Ramos (cell line): ENCODE results near the gene LBH.

Experiments used
- in situ Hi-C: fragments of 300-500 bp; cut with MboI; formaldehyde crosslinking; loops from one replicate; pipeline ENCODE4 v1.14.3; 2022; ENCODE audit warnings: low sequenced_read_pairs; ENCODE audit not compliant: unreplicated experiment

LBH gene

DNA sequence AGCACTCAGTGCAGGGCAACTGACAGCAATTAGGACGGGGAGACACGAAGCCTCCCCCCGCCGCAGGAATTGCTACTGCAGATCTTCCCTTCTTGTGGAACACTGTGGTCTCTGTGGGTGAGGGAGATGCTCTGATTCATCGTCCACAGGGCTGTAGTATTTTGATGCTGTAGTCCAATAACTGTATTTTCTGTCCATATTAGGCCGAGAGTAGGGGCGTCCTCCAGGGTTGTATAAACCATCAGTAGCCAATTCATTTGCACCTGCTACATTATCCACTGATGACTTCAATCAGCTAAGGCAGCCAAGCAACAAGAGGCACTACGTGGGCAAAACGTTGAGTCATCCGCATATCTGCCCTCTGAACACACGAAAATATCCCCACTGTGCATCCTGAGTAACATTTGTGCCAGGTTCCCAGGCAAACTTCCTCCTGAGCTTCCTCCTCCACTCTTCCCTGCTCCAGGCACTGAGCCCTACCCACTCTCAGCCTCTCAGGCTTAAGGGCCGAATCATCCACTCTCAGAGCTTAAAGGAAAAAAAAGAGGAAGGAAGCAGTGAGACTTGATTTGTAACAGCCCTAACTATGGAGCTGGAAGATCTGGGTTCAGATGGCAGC, 62.1 kb downstream of the LBH start:
- in situ Hi-C loops: no loop called here

DNA sequence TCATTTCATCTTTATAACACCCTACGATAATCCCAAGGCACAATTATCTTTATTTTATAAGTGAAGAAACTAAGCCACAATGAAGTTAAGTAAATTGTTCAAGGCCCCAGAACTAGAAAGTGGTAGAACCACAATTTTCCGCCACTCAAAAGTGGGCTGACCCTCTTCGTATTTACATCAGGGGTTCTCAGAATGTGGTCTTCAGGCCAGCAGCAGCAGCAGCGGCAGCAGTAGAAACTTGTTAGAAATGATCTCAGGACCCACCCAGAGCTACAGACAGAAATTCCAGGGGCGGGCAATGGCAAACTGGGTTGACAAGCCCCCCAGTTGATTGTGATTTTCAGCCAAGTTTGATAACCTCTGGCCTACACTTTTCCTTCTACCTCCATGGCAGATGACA, 62.8 kb downstream of the LBH start:
- in situ Hi-C loops: no loop called here

- in situ Hi-C loops: no loop called here
Observed at GRCh38 chr2:30296496-30296895, 65.2 kb downstream of the LBH start.

- in situ Hi-C loops: no loop called here
Observed at GRCh38 chr2:30298302-30298701, 67.0 kb downstream of the LBH start.

DNA sequence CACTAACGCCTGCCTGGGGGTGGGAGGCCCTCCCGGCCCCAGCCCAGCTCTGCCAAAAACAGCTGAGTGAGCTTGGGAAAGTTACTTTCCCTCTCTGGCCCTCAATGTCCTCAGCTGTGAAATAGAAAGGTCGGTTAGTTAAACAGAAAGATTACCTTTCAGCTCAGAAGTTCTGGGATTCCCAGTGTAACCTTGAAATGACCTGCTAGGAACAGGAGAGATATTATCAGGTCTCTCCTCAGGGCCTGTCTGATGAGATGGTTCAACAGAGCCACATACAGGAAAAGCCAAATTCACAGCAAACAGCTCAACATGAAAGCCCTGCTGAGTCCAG, 68.8 kb downstream of the LBH start:
- in situ Hi-C loops: no loop called here

GRCh38 chr2:30300456-30301221, 69.3 kb downstream of the LBH start:
- in situ Hi-C loops: no loop called here

DNA sequence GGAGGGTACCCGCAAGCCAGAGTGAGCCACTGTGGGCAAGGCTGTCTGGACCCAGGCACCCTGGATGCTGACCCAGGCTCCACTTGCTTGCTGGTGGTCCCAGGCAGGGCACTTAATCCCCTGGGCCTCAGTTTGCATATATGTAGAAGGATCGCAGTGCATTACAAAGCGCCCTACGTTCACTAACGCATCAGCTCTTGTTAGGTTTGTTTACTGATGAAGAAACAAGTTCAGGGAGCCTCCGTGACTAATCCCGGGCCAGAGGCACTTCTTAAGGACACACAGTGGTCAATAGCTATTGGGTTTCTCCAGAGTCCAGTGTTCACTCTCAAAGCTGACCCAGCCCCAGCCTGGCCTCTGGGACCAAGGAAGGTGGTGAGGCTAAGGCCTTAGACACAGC, 70.2 kb downstream of the LBH start:
- in situ Hi-C loops: no loop called here

GRCh38 chr2:30302566-30302965, 71.2 kb downstream of the LBH start:
- in situ Hi-C loops: no loop called here

- in situ Hi-C loops: no loop called here
Observed at GRCh38 chr2:30303095-30303494, 71.8 kb downstream of the LBH start.

DNA sequence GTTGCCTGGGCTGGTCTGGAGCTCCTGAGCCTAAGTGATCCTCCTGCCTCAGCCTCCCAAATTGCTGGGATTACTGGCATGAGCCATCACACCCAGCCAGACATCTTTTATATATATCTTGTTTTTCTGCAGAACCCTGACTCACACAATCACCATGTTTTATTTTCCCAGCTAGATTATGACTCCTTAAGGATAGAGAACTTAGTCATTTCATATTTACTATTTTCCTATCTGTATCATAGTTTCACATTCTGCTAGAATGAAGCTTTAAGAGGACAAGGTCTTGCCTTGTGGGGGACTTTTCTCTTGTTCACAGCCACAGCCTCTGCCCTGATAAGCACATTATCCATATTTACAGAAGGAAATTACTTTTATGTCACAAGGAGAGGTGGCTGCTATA, 73.9 kb downstream of the LBH start:
- in situ Hi-C loops: no loop called here

DNA sequence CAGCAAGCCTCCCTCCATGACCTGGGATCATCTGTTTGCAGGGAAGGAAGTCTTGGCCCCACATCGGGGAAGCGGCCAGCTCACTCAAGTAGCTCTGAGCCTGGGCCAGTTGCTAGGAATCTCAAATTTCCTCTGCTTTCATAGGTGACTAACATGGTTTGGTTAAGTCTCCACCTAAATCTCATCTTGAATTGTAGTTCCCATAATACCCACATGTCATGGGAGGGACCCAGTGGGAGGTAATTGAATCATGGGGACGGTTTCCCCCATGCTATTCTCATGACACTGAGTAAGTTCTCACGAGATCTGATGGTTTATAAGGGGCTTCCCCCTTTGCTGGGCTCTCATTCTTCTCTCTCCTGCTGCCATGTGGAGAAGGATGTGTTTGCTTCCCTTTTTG, 75.2 kb downstream of the LBH start:
- in situ Hi-C loops: no loop called here

DNA sequence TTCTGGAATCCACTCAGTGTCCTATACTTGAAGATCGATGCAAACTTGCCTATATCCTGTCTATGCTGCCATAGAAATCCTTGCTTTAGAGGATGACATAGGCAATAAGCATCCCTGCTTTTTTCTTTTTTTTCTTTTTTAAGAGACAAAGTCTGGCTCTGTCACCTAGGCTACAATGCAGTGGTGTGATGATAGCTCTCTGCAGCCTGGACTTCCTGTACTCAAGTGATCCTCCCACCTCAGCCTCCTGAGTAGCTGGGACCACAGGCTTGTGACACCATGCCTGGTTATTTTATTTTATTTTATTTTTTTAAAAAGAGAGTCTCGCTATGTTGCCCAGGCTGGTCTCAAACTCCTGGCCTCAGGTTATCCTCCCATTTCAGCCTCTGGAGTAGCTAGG, 76.9 kb downstream of the LBH start:
- in situ Hi-C loops: no loop called here
